ENCODE data around the gene LCOR. TPM values are rescaled to one million over a fixed set of nuclear protein-coding genes. Genes with fewer than 3 reads are reported as not detected.
"Not testable (repeated sequence)": the region's sequence is repeated elsewhere in the genome, so short reads cannot be mapped to it uniquely, and the experiment has no call there.

LCOR gene
- total and polyA plus RNA-seq, 2 experiments from 2014 or later: 9.1 to 14.8 TPM

GRCh38 chr10:96930469-96930868, 98.4 kb downstream of the LCOR start:
- H3K4me2 ChIP-seq (ENCODE audit: unreplicated experiment): no peak overlapping the region
- in situ Hi-C loops (cut with MboI): no loop called here
- no peaks in the 10 kb centered on the region for H3K9me3 ChIP-seq (ENCODE audit: low read depth)
- peaks cover 96% of the 10 kb centered on the region for H3K79me2 ChIP-seq (ENCODE audit: insufficient read depth)
- no peaks in the 10 kb centered on the region for H3K27me3 ChIP-seq (replicated peaks; ENCODE audit: insufficient read depth)
- H4K20me1 ChIP-seq (ENCODE audit: insufficient read depth): no peaks in the 10 kb centered on the region
- no peak overlapping the region for H3K27ac ChIP-seq
- H3K4me3 ChIP-seq: no peak overlapping the region
- H3K9ac ChIP-seq: no peak overlapping the region
- H3K9me2 ChIP-seq (ENCODE audit: insufficient read depth): no peaks in the 10 kb centered on the region
- H2AFZ ChIP-seq: no peak overlapping the region
- H3K4me1 ChIP-seq (ENCODE audit: insufficient read depth): no peaks in the 10 kb centered on the region
- H3F3A ChIP-seq (ENCODE audit: insufficient read depth): no peaks in the 10 kb centered on the region
- no peak for TF ChIP-seq EZH2phosphoT487 (IDR thresholded peaks at IDR 0.05; ENCODE audit: insufficient read depth, low read depth)
- no peak for TF ChIP-seq EZH2 (IDR thresholded peaks at IDR 0.05; ENCODE audit: insufficient read depth, poor library complexity, severe bottlenecking)
- H3K36me3 ChIP-seq (ENCODE audit: low read depth): no peaks in the 10 kb centered on the region; the same call in 1 of the 2 replicates
- WGBS, 2 experiments (ENCODE audit: low coverage in 1 of 2, low lambda C conversion rate in 2 of 2, missing lambda C conversion rate in 2 of 2): 97 to 99% methylated on average over 5 of the region's 5 CpGs
- no peak for DNase-seq

GRCh38 chr10:96935148-96935547, 103.0 kb downstream of the LCOR start:
- Histone ChIP-seq H3K36me3 (ENCODE audit: low read depth) (peaks cover 10% of the 10 kb centered on the region; the same call in 1 of the 2 replicates), H3K9me2 (ENCODE audit: insufficient read depth) (no peaks in the 10 kb centered on the region), H3K9me3 (ENCODE audit: low read depth) (no peaks in the 10 kb centered on the region), H3K4me1 (ENCODE audit: insufficient read depth) (no peaks in the 10 kb centered on the region), H2AFZ (no peak overlapping the region), H3K27me3 (replicated peaks; ENCODE audit: insufficient read depth) (no peaks in the 10 kb centered on the region), H3K79me2 (ENCODE audit: insufficient read depth) (peaks cover 95% of the 10 kb centered on the region), H3F3A (ENCODE audit: insufficient read depth) (no peaks in the 10 kb centered on the region), H3K9ac (no peak overlapping the region), H3K4me3 (no peak overlapping the region), H4K20me1 (ENCODE audit: insufficient read depth) (no peaks in the 10 kb centered on the region), H3K4me2 (ENCODE audit: unreplicated experiment) (no peak overlapping the region), H3K27ac (no peak overlapping the region)
- DNase-seq: no peak
- 88 to 96% methylated on average over 5 of the region's 5 CpGs for WGBS, 2 experiments (ENCODE audit: low coverage in 1 of 2, low lambda C conversion rate in 2 of 2, missing lambda C conversion rate in 2 of 2)
- in situ Hi-C loops (cut with MboI): no loop called here
- TF ChIP-seq EZH2 (IDR thresholded peaks at IDR 0.05; ENCODE audit: insufficient read depth, poor library complexity, severe bottlenecking) (no peak), EZH2phosphoT487 (IDR thresholded peaks at IDR 0.05; ENCODE audit: insufficient read depth, low read depth) (no peak)

GRCh38 chr10:96935810-96936209, 103.7 kb downstream of the LCOR start:
- no peak for DNase-seq
- no peak for TF ChIP-seq EZH2 (IDR thresholded peaks at IDR 0.05; ENCODE audit: insufficient read depth, poor library complexity, severe bottlenecking)
- TF ChIP-seq EZH2phosphoT487 (IDR thresholded peaks at IDR 0.05; ENCODE audit: insufficient read depth, low read depth): no peak
- Histone ChIP-seq H3K4me3 (no peak overlapping the region), H3K36me3 (ENCODE audit: low read depth) (peaks cover 10% of the 10 kb centered on the region; the same call in 1 of the 2 replicates), H3K4me2 (ENCODE audit: unreplicated experiment) (no peak overlapping the region), H4K20me1 (ENCODE audit: insufficient read depth) (no peaks in the 10 kb centered on the region), H3K9me2 (ENCODE audit: insufficient read depth) (no peaks in the 10 kb centered on the region), H3K9me3 (ENCODE audit: low read depth) (no peaks in the 10 kb centered on the region), H3K27ac (no peak overlapping the region), H3K9ac (no peak overlapping the region), H2AFZ (no peak overlapping the region), H3K79me2 (ENCODE audit: insufficient read depth) (peaks cover 89% of the 10 kb centered on the region), H3F3A (ENCODE audit: insufficient read depth) (no peaks in the 10 kb centered on the region), H3K4me1 (ENCODE audit: insufficient read depth) (no peaks in the 10 kb centered on the region), H3K27me3 (replicated peaks; ENCODE audit: insufficient read depth) (no peaks in the 10 kb centered on the region)
- in situ Hi-C loops (cut with MboI): no loop called here
- WGBS, 2 experiments (ENCODE audit: low coverage in 1 of 2, low lambda C conversion rate in 2 of 2, missing lambda C conversion rate in 2 of 2): 96 to 97% methylated on average over 5 of the region's 5 CpGs

GRCh38 chr10:96943161-96943560, 111.1 kb downstream of the LCOR start:
- H3K4me3 ChIP-seq; H3K36me3 ChIP-seq (ENCODE audit: low read depth); H3K4me1 ChIP-seq (ENCODE audit: insufficient read depth); H3K4me2 ChIP-seq (ENCODE audit: unreplicated experiment); H3K27ac ChIP-seq; H3F3A ChIP-seq (ENCODE audit: insufficient read depth); DNase-seq; H3K27me3 ChIP-seq (replicated peaks; ENCODE audit: insufficient read depth); H3K9me2 ChIP-seq (ENCODE audit: insufficient read depth); H3K9ac ChIP-seq; in situ Hi-C loops (cut with MboI); H2AFZ ChIP-seq; H3K9me3 ChIP-seq (ENCODE audit: low read depth); H4K20me1 ChIP-seq (ENCODE audit: insufficient read depth): not testable (repeated sequence)
- peaks cover 72% of the 10 kb centered on the region for H3K79me2 ChIP-seq (ENCODE audit: insufficient read depth)
- WGBS, 2 experiments (ENCODE audit: low coverage in 1 of 2, low lambda C conversion rate in 2 of 2, missing lambda C conversion rate in 2 of 2): 91 to 96% methylated on average over 8 of the region's 8 CpGs

GRCh38 chr10:96947036-96947435, 114.9 kb downstream of the LCOR start:
- peaks cover 79% of the 10 kb centered on the region for H3K79me2 ChIP-seq (ENCODE audit: insufficient read depth)
- TF ChIP-seq EZH2phosphoT487 (IDR thresholded peaks at IDR 0.05; ENCODE audit: insufficient read depth, low read depth): no peak
- TF ChIP-seq EZH2 (IDR thresholded peaks at IDR 0.05; ENCODE audit: insufficient read depth, poor library complexity, severe bottlenecking): no peak
- 94 to 95% methylated on average over 5 of the region's 5 CpGs for WGBS, 2 experiments (ENCODE audit: low coverage in 1 of 2, low lambda C conversion rate in 2 of 2, missing lambda C conversion rate in 2 of 2)
- H3K4me2 ChIP-seq (ENCODE audit: unreplicated experiment): no peak overlapping the region
- DNase-seq: no peak
- 0 out of 2 replicates have a peak, but pooled peaks cover 6% of the 10 kb centered on the region for H3K4me1 ChIP-seq (ENCODE audit: insufficient read depth)
- no peaks in the 10 kb centered on the region for H3K9me3 ChIP-seq (ENCODE audit: low read depth)
- H3K27ac ChIP-seq: no peak overlapping the region
- no peak overlapping the region for H2AFZ ChIP-seq
- H3K36me3 ChIP-seq (ENCODE audit: low read depth): peaks cover 20% of the 10 kb centered on the region; the same call in 1 of the 2 replicates
- no peak overlapping the region for H3K9ac ChIP-seq
- no peaks in the 10 kb centered on the region for H3K27me3 ChIP-seq (replicated peaks; ENCODE audit: insufficient read depth)
- H4K20me1 ChIP-seq (ENCODE audit: insufficient read depth): no peaks in the 10 kb centered on the region
- in situ Hi-C loops (cut with MboI): no loop called here
- H3F3A ChIP-seq (ENCODE audit: insufficient read depth): no peaks in the 10 kb centered on the region
- H3K9me2 ChIP-seq (ENCODE audit: insufficient read depth): no peaks in the 10 kb centered on the region
- H3K4me3 ChIP-seq: no peak overlapping the region

Data from GM23248 (cell line).